Measurements from ENCODE around the gene NOL3. TPM values are rescaled to one million over a fixed set of nuclear protein-coding genes. Genes with fewer than 3 reads are reported as not detected.

NOL3 gene
- polyA plus RNA-seq, 2 donors = 36.7 to 59.0 TPM

DNA sequence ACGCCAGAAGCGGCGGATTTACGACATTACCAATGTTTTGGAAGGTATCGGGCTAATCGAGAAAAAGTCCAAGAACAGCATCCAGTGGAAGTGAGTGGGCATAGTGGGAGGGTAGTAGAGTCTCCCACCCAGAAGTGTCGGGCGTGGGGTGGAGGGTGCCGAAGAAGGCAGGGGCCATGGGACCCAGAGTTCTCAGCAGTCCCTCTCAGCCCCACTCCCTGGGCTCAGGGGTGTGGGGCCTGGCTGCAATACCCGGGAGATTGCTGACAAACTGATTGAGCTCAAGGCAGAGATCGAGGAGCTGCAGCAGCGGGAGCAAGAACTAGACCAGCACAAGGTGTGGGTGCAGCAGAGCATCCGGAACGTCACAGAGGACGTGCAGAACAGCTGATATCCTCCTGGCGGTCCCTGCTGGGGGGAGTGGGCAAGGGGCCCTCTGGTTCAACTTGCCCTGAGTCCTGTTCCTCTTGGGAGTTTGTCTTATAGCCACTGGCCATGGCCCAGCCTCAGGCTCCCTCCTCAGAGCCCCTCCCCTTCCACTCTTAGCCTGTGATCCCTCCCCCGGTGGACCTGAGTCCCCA is 22.5 kb downstream of the NOL3 start:
- no peaks in the 10 kb centered on the region for H3K9me3 ChIP-seq (ENCODE audit: control insufficient read depth in 2 of 2, insufficient read depth in 1 of 2, low read depth in 1 of 2, low read length in 1 of 2)
- WGBS, 2 donors = 22 to 24% methylated on average over 17 of the region's 17 CpGs
- H3K27ac ChIP-seq (ENCODE audit: low read depth in 2 of 2, low read length in 1 of 2) = peak overlapping the region; percentile 69 to 83
- H3K27me3 ChIP-seq (ENCODE audit: control insufficient read depth in 1 of 2, insufficient read depth in 2 of 2, low read length in 2 of 2) = no peaks in the 10 kb centered on the region
- H3K36me3 ChIP-seq (ENCODE audit: control insufficient read depth in 2 of 2, insufficient read depth in 2 of 2, low read length in 1 of 2) = peaks cover 0 to 38% of the 10 kb centered on the region in 2 donors
- H3K4me1 ChIP-seq (ENCODE audit: control insufficient read depth in 2 of 2, insufficient read depth in 2 of 2, low read length in 1 of 2) = peaks cover 8 to 15% of the 10 kb centered on the region in 2 donors
- peak overlapping the region; percentile 93 to 97 for H3K4me3 ChIP-seq (ENCODE audit: low read depth in 1 of 2, low read length in 2 of 2)

GRCh38 chr16:67193536-67193935 is 23.2 kb downstream of the NOL3 start:
- Histone ChIP-seq H3K27ac (ENCODE audit: low read depth in 2 of 2, low read length in 1 of 2) (no peak overlapping the region), H3K36me3 (ENCODE audit: control insufficient read depth in 2 of 2, insufficient read depth in 2 of 2, low read length in 1 of 2) (peaks cover 0 to 41% of the 10 kb centered on the region in 2 donors), H3K4me3 (ENCODE audit: low read depth in 1 of 2, low read length in 2 of 2) (peak overlapping the region in 1 of 2 donors; percentile 93), H3K4me1 (ENCODE audit: control insufficient read depth in 2 of 2, insufficient read depth in 2 of 2, low read length in 1 of 2) (peaks cover 8 to 21% of the 10 kb centered on the region in 2 donors), H3K9me3 (ENCODE audit: control insufficient read depth in 2 of 2, insufficient read depth in 1 of 2, low read depth in 1 of 2, low read length in 1 of 2) (no peaks in the 10 kb centered on the region), H3K27me3 (ENCODE audit: control insufficient read depth in 1 of 2, insufficient read depth in 2 of 2, low read length in 2 of 2) (no peaks in the 10 kb centered on the region)

GRCh38 chr16:67194260-67194659 is 23.9 kb downstream of the NOL3 start:
- Histone ChIP-seq H3K4me1 (ENCODE audit: control insufficient read depth in 2 of 2, insufficient read depth in 2 of 2, low read length in 1 of 2) (peaks cover 8 to 21% of the 10 kb centered on the region in 2 donors), H3K36me3 (ENCODE audit: control insufficient read depth in 2 of 2, insufficient read depth in 2 of 2, low read length in 1 of 2) (peaks cover 0 to 41% of the 10 kb centered on the region in 2 donors)
- 86 to 87% methylated on average over 6 of the region's 6 CpGs for WGBS, 2 donors

DNA sequence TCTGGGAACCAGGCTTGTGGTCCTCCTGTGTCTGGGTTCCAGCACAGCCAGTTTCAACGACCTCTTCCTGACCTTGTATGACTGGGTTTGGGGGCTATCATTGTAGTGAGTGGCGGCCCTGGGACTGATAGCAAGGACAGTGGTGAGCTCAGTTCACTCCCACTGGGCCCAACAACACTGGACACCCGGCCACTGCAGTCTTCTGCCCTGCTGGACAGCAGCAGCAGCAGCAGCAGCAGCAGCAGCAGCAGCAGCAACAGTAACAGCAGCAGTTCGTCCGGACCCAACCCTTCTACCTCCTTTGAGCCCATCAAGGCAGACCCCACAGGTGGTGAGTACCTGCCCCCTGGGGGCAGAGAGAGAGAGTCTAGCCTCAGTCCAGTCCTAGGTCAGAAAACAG is 25.3 kb downstream of the NOL3 start:
- H3K36me3 ChIP-seq (ENCODE audit: control insufficient read depth in 2 of 2, insufficient read depth in 2 of 2, low read length in 1 of 2) = peaks cover 0 to 47% of the 10 kb centered on the region in 2 donors
- no peak overlapping the region for H3K4me3 ChIP-seq (ENCODE audit: low read depth in 1 of 2, low read length in 2 of 2)
- H3K9me3 ChIP-seq (ENCODE audit: control insufficient read depth in 2 of 2, insufficient read depth in 1 of 2, low read depth in 1 of 2, low read length in 1 of 2) = no peaks in the 10 kb centered on the region
- peaks cover 8 to 29% of the 10 kb centered on the region in 2 donors for H3K4me1 ChIP-seq (ENCODE audit: control insufficient read depth in 2 of 2, insufficient read depth in 2 of 2, low read length in 1 of 2)
- no peak overlapping the region for H3K27ac ChIP-seq (ENCODE audit: low read depth in 2 of 2, low read length in 1 of 2)
- 78 to 85% methylated on average over 5 of the region's 5 CpGs for WGBS, 2 donors
- no peaks in the 10 kb centered on the region for H3K27me3 ChIP-seq (ENCODE audit: control insufficient read depth in 1 of 2, insufficient read depth in 2 of 2, low read length in 2 of 2)

More at GRCh38 chr16:67194260-67194659, 23.9 kb downstream of the NOL3 start:
- Histone ChIP-seq H3K4me3 (ENCODE audit: low read depth in 1 of 2, low read length in 2 of 2) (no peak overlapping the region), H3K9me3 (ENCODE audit: control insufficient read depth in 2 of 2, insufficient read depth in 1 of 2, low read depth in 1 of 2, low read length in 1 of 2) (no peaks in the 10 kb centered on the region), H3K27me3 (ENCODE audit: control insufficient read depth in 1 of 2, insufficient read depth in 2 of 2, low read length in 2 of 2) (no peaks in the 10 kb centered on the region), H3K27ac (ENCODE audit: low read depth in 2 of 2, low read length in 1 of 2) (no peak overlapping the region)

GRCh38 chr16:67196881-67197280 is 26.5 kb downstream of the NOL3 start:
- Histone ChIP-seq H3K4me1 (ENCODE audit: control insufficient read depth in 2 of 2, insufficient read depth in 2 of 2, low read length in 1 of 2) (peaks cover 8 to 27% of the 10 kb centered on the region in 2 donors), H3K27me3 (ENCODE audit: control insufficient read depth in 1 of 2, insufficient read depth in 2 of 2, low read length in 2 of 2) (no peaks in the 10 kb centered on the region), H3K27ac (ENCODE audit: low read depth in 2 of 2, low read length in 1 of 2) (no peak overlapping the region), H3K9me3 (ENCODE audit: control insufficient read depth in 2 of 2, insufficient read depth in 1 of 2, low read depth in 1 of 2, low read length in 1 of 2) (no peaks in the 10 kb centered on the region), H3K4me3 (ENCODE audit: low read depth in 1 of 2, low read length in 2 of 2) (no peak overlapping the region), H3K36me3 (ENCODE audit: control insufficient read depth in 2 of 2, insufficient read depth in 2 of 2, low read length in 1 of 2) (peaks cover 2 to 56% of the 10 kb centered on the region in 2 donors)
- 95 to 100% methylated on average over 1 of the region's 1 CpG for WGBS, 2 donors

DNA sequence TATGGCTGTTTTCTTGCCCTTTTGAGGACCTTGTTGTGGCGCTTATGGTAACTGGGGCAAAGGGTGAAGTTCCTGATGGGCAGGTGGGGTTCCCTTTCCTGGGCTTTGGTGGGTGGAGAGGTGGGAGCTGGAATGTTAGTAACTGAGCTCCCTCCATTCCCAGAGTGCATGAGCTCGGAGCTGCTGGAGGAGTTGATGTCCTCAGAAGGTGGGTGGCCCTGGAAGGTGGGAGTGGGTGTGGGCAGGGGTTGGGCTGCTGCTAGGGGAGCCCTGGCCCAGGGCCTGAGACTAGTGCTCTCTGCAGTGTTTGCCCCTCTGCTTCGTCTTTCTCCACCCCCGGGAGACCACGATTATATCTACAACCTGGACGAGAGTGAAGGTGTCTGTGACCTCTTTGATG is 27.4 kb downstream of the NOL3 start:
- Histone ChIP-seq H3K36me3 (ENCODE audit: control insufficient read depth in 2 of 2, insufficient read depth in 2 of 2, low read length in 1 of 2) (peaks cover 6 to 64% of the 10 kb centered on the region in 2 donors), H3K27ac (ENCODE audit: low read depth in 2 of 2, low read length in 1 of 2) (no peak overlapping the region), H3K9me3 (ENCODE audit: control insufficient read depth in 2 of 2, insufficient read depth in 1 of 2, low read depth in 1 of 2, low read length in 1 of 2) (no peaks in the 10 kb centered on the region), H3K4me3 (ENCODE audit: low read depth in 1 of 2, low read length in 2 of 2) (no peak overlapping the region), H3K4me1 (ENCODE audit: control insufficient read depth in 2 of 2, insufficient read depth in 2 of 2, low read length in 1 of 2) (peaks cover 7 to 23% of the 10 kb centered on the region in 2 donors), H3K27me3 (ENCODE audit: control insufficient read depth in 1 of 2, insufficient read depth in 2 of 2, low read length in 2 of 2) (no peaks in the 10 kb centered on the region)
- WGBS, 2 donors = 68 to 71% methylated on average over 6 of the region's 6 CpGs

DNA sequence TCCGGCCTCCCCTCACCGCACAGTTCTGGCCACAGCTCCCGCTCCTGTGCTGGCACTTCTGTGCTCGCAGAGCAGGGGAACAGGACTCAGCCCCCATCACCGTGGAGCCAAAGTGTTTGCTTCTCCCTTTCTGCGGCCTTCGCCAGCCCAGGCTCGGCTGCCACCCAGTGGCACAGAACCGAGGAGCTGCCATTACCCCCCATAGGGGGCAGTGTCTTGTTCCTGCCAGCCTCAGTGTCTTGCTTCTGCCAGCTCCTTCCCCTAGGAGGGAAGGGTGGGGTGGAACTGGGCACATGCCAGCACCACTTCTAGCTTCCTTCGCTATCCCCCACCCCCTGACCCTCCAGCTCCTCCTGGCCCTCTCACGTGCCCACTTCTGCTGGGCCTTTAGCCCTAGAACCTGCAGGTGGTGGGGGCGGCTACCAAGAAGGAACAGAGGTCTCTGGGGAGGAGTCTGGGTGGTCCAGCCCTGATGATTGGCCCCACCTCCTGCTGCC is 27.9 kb downstream of the NOL3 start:
- Histone ChIP-seq H3K36me3 (ENCODE audit: control insufficient read depth in 2 of 2, insufficient read depth in 2 of 2, low read length in 1 of 2) (peaks cover 12 to 70% of the 10 kb centered on the region in 2 donors), H3K27me3 (ENCODE audit: control insufficient read depth in 1 of 2, insufficient read depth in 2 of 2, low read length in 2 of 2) (no peaks in the 10 kb centered on the region), H3K4me3 (ENCODE audit: low read depth in 1 of 2, low read length in 2 of 2) (no peak overlapping the region), H3K27ac (ENCODE audit: low read depth in 2 of 2, low read length in 1 of 2) (peak overlapping the region; percentile 50 to 93), H3K4me1 (ENCODE audit: control insufficient read depth in 2 of 2, insufficient read depth in 2 of 2, low read length in 1 of 2) (peaks cover 2 to 19% of the 10 kb centered on the region in 2 donors), H3K9me3 (ENCODE audit: control insufficient read depth in 2 of 2, insufficient read depth in 1 of 2, low read depth in 1 of 2, low read length in 1 of 2) (no peaks in the 10 kb centered on the region)
- WGBS, 2 donors = 37 to 42% methylated on average over 12 of the region's 12 CpGs

DNA sequence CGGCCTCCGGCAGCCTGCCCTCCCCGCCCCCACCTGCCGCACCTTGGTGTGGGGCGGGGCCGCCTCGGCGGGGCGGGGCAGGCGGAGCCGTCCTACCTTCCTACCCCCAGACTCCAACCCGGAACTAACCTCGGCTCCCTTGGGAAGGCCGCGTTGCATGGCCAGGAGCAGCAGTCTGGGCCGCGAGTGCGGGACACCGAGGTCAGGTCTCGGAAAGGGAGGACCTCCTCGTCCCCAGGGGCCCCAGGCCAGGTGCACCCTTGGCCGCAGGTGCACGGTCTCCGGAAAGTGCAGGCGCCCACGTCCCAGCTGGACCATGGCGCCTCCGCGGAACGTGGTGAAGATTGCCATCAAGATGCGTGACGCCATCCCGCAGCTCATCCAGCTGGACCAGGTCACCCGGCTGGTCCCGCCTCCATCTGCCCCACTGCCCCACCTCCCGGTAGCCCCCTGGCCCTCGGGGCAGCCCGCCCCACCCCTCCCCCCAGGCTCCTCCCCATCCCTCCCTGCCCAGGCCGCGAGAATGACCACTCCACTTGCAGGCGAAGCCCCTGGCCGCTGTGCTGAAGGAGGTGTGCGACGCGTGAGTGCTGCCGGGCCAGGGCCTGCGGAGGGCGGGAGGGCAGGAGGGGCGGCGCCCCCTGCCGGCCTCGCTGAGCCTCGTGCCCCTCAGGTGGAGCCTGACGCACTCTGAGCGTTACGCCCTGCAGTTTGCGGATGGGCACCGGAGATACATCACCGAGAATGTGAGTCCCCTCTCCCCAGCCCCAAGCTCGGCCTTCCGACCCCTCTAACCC is 28.9 kb downstream of the NOL3 start, which contains the start of gene ELMO3:
TSS of gene ELMO3 (plus strand) at position 121 of the 797 bp plus-strand sequence. CDS start at position 317, 196 bp downstream.
- Histone ChIP-seq H3K4me3 (ENCODE audit: low read depth in 1 of 2, low read length in 2 of 2) (peak within 1 kb of the TSS; percentile 49 to 64), H3K36me3 (ENCODE audit: control insufficient read depth in 2 of 2, insufficient read depth in 2 of 2, low read length in 1 of 2) (peaks cover 13 to 72% of the 10 kb centered on the region in 2 donors), H3K27ac (ENCODE audit: low read depth in 2 of 2, low read length in 1 of 2) (peak within 1 kb of the TSS; percentile 50 to 93), H3K4me1 (ENCODE audit: control insufficient read depth in 2 of 2, insufficient read depth in 2 of 2, low read length in 1 of 2) (peaks cover 0 to 15% of the 10 kb centered on the region in 2 donors), H3K9me3 (ENCODE audit: control insufficient read depth in 2 of 2, insufficient read depth in 1 of 2, low read depth in 1 of 2, low read length in 1 of 2) (no peaks in the 10 kb centered on the region), H3K27me3 (ENCODE audit: control insufficient read depth in 1 of 2, insufficient read depth in 2 of 2, low read length in 2 of 2) (no peaks in the 10 kb centered on the region)
- 36 to 40% methylated on average over 43 to 61 of the region's 61 CpGs for WGBS, 2 donors

- peaks cover 13 to 69% of the 10 kb centered on the region in 2 donors for H3K36me3 ChIP-seq (ENCODE audit: control insufficient read depth in 2 of 2, insufficient read depth in 2 of 2, low read length in 1 of 2)
- 30 to 43% methylated on average over 22 of the region's 22 CpGs for WGBS, 2 donors
- H3K27me3 ChIP-seq (ENCODE audit: control insufficient read depth in 1 of 2, insufficient read depth in 2 of 2, low read length in 2 of 2) = no peaks in the 10 kb centered on the region
- peak overlapping the region; percentile 49 to 64 for H3K4me3 ChIP-seq (ENCODE audit: low read depth in 1 of 2, low read length in 2 of 2)
- peaks cover 0 to 15% of the 10 kb centered on the region in 2 donors for H3K4me1 ChIP-seq (ENCODE audit: control insufficient read depth in 2 of 2, insufficient read depth in 2 of 2, low read length in 1 of 2)
- peak overlapping the region; percentile 15 to 34 for H3K27ac ChIP-seq (ENCODE audit: low read depth in 2 of 2, low read length in 1 of 2)
- no peaks in the 10 kb centered on the region for H3K9me3 ChIP-seq (ENCODE audit: control insufficient read depth in 2 of 2, insufficient read depth in 1 of 2, low read depth in 1 of 2, low read length in 1 of 2)
Measured at GRCh38 chr16:67199808-67200198, 29.5 kb downstream of the NOL3 start.

All from esophagus (tissue), 2 donors.